Bone marrow (tissue), 2 donors: ENCODE measurements around the gene LMO1.

Source experiments
- DNase-seq, 2 donors: peaks; one replicate each; lab custom pipeline; 2025; lab: John Stamatoyannopoulos, UW

The LMO1 gene

GRCh38 chr11:8204025-8204424, 59.7 kb downstream of the LMO1 start:
- DNase-seq: no peak

GRCh38 chr11:8203414-8203715, 60.3 kb downstream of the LMO1 start:
- DNase-seq: no peak

GRCh38 chr11:8202516-8203413, 60.9 kb downstream of the LMO1 start:
- no peak for DNase-seq

GRCh38 chr11:8201644-8202365, 61.9 kb downstream of the LMO1 start:
- peak in 1 of 2 donors; percentile 67 for DNase-seq

DNA sequence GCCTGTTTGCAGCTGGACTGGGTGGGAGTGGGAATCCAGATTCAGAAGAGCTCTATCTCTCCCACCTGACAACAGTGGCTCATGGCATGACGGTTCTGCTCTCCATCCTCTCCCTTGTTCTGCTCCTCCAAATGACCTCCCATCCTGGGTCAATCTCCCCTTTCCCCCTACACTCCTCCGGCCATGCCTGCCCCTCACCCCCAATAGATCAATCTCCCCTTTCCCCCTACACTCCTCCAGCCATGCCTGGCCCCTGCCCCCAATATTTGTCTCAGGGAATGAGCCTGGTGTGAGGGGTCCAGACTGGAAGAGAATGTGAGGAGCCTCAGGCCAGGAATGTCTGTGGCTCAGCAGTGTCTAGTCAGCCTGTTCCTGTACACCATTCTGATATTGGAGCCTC, 64.0 kb downstream of the LMO1 start:
- no peak for DNase-seq

GRCh38 chr11:8196749-8197148, 66.9 kb downstream of the LMO1 start:
- DNase-seq: no peak

- DNase-seq: no peak
Measured at GRCh38 chr11:8194956-8195355, 68.7 kb downstream of the LMO1 start.

GRCh38 chr11:8192896-8193209, 70.8 kb downstream of the LMO1 start:
- DNase-seq: no peak

DNA sequence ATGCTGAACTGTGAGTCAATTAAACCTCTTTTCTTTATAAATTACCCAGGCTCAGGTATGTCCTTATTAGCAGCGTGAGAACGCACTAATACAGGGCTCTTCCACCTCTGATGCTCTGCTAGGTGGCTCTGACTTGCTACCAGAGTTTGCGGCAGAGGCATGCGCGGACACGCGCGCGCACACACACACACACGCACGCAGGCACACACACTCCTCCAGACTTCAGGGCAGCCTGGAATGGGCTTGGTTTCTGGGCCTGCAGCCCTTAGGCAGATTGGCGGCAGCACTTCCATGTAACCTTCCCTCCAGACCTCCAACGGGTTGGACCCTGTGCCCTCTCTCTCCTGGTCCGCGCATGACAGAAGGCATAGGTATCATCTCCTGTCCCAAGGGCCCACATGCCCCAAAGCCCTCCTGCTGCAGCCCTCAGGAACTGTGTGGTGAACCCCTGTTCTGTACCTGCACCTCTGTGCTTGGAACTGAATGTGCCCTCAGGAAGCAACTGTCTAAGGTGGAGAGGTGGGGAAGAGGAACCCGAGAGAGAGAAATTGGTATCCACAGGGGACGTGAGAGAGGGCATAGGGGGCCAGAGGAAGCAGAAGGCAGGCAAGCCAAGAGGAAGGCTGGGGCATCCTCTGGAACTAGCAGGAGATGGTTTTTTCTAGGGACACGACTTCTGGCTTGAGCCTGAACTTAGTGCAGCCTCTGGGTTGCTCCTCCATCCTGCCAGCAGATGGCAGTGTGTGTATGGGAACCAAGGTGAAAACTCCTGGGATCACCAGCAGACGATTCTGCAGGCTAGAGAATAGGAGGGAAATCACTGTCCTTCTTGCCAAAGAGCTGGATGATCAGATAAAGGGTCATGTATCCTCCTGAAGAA, 71.4 kb downstream of the LMO1 start:
- DNase-seq: peak; percentile 23 to 32

GRCh38 chr11:8190431-8190830, 73.2 kb downstream of the LMO1 start:
- no peak for DNase-seq

DNA sequence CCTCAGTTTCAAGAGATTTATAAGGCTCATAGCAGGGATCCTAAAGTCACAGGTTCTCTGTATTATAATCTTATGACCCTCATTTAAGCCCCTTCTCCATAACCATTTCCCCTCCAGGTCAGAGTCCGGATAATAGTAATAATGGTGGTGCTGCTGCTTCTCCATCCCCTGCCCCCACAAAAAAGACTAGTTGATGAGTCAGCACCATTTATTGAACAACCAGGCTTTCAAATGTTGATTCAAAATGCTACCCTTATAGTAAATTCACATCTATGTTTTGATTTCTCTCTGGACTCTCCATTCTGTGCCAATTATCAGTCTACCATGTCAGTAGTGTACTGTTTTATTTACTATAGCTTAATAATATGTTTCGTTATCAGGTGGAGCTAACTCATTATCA, 77.2 kb downstream of the LMO1 start:
- no peak for DNase-seq

DNA sequence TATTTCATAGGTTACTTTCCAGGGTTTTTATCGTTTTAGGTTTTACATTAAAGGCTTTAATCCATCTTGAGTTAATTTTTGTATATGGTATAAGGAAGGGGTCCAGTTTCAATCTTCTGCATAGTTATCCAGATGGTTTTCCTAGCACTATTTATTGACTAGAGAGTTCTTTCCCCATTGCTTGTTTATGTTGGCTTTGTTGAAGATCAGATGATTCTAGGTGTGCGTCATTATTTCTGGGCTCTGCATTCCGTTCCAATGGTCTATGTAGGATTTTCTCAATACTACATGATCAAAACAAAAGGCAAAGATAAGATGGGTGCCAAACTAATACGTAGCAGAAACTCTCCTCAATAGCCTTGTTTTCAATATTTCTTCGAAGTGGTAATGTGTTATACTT, 80.6 kb downstream of the LMO1 start:
- no peak for DNase-seq

GRCh38 chr11:8180469-8180868, 83.2 kb downstream of the LMO1 start:
- no peak for DNase-seq

- DNase-seq: no peak
Measured at GRCh38 chr11:8178297-8178696, 85.4 kb downstream of the LMO1 start.

DNA sequence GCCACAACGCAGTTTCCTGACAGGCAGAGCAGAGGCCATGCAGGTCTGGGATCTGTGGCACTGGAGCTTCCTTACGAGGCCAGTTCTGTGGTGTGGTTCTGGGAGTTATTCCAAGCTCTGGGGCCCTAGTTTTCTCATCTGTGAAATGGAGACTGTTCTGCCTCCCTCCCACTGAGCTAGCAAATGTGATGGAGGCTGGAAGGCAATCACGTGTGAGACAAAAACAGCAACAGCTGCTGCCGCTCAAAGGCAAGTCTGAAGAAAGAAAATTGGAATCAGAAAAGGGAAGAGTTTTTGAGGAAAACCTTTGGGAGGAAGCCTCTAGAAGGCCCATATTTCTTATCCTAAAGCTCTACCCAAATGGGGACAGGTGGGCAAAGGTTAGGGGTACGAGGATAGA, 86.5 kb downstream of the LMO1 start:
- no peak for DNase-seq
